Activated T-cell treated with anti-CD3 and anti-CD28 coated beads, Interleukin-2, amount 50 U/mL, for 4 hours (primary cell): ENCODE data around the gene LIPC. TPM values are rescaled to one million over a fixed set of nuclear protein-coding genes. Genes with fewer than 3 reads are reported as not detected.

ENCODE experiments used
- ATAC-seq, 2 donors: fragments of 200-7000 bp; cut with Tn5 transposase; one replicate each; pipeline ENCODE4 v1.10.0; 2021
- DNase-seq: peaks from one replicate; pipeline ENCODE4 v3.0.0-alpha.2; 2020
- H3K27me3 Mint-ChIP-seq: one replicate; pipeline ENCODE4 v1.8.0; 2021; ENCODE audit warnings: low read depth, mixed read lengths
- H3K36me3 Mint-ChIP-seq: one replicate; pipeline ENCODE4 v1.8.0; 2022; ENCODE audit warnings: mixed read lengths; ENCODE audit not compliant: insufficient read depth
- H3K4me1 Mint-ChIP-seq: one replicate; pipeline ENCODE4 v1.8.0; 2021; ENCODE audit warnings: low read depth, mixed read lengths
- H3K4me3 Mint-ChIP-seq: one replicate; pipeline ENCODE4 v1.8.0; 2021; ENCODE audit warnings: mild to moderate bottlenecking, moderate library complexity, mixed read lengths
- H3K9me3 Mint-ChIP-seq: one replicate; pipeline ENCODE4 v1.8.0; 2021; ENCODE audit warnings: mixed read lengths
- total RNA-seq, 3 donors: library from RNA; stranded (reverse); gene quantifications; one replicate each; pipeline ENCODE4 v1.2.1, GENCODE V29; 2021

The LIPC gene
- total RNA-seq, 3 donors from 2014 or later = 0.28 TPM; not detected in 2

- Mint-ChIP-seq H3K4me1 (no peaks in the 10 kb centered on the region), H3K9me3 (no peaks in the 10 kb centered on the region), H3K4me3 (no peak overlapping the region), H3K36me3 (no peaks in the 10 kb centered on the region), H3K27me3 (peaks cover 4% of the 10 kb centered on the region)
- no peak for DNase-seq
- ATAC-seq = no peak
Measured at GRCh38 chr15:58434334-58434875, 2.6 kb downstream of the LIPC start.

GRCh38 chr15:58436552-58436951 lies 4.8 kb downstream of the LIPC start:
- DNase-seq (no peak), ATAC-seq (no peak)
- peaks cover 8% of the 10 kb centered on the region for H3K4me1 Mint-ChIP-seq
- H3K36me3 Mint-ChIP-seq = no peaks in the 10 kb centered on the region
- H3K4me3 Mint-ChIP-seq = no peak overlapping the region
- H3K27me3 Mint-ChIP-seq = no peaks in the 10 kb centered on the region
- H3K9me3 Mint-ChIP-seq = no peaks in the 10 kb centered on the region

- Mint-ChIP-seq H3K4me1 (peaks cover 14% of the 10 kb centered on the region), H3K27me3 (no peaks in the 10 kb centered on the region), H3K36me3 (no peaks in the 10 kb centered on the region), H3K4me3 (no peak overlapping the region), H3K9me3 (no peaks in the 10 kb centered on the region)
- DNase-seq = no peak
- ATAC-seq = no peak
Measured at GRCh38 chr15:58437531-58438105, 5.8 kb downstream of the LIPC start.

- Mint-ChIP-seq H3K27me3 (no peaks in the 10 kb centered on the region), H3K4me3 (no peak overlapping the region), H3K9me3 (no peaks in the 10 kb centered on the region), H3K36me3 (no peaks in the 10 kb centered on the region), H3K4me1 (peaks cover 14% of the 10 kb centered on the region)
- ATAC-seq (no peak), DNase-seq (no peak)
Measured at GRCh38 chr15:58438111-58438510, 6.3 kb downstream of the LIPC start.

- ATAC-seq (peak in 1 of 2 donors; percentile 53), DNase-seq (no peak)
- no peaks in the 10 kb centered on the region for H3K36me3 Mint-ChIP-seq
- no peaks in the 10 kb centered on the region for H3K9me3 Mint-ChIP-seq
- H3K4me3 Mint-ChIP-seq = no peak overlapping the region
- no peaks in the 10 kb centered on the region for H3K27me3 Mint-ChIP-seq
- H3K4me1 Mint-ChIP-seq = peaks cover 17% of the 10 kb centered on the region
Measured at GRCh38 chr15:58438956-58439355, 7.2 kb downstream of the LIPC start.

- ATAC-seq (no peak), DNase-seq (no peak)
- Mint-ChIP-seq H3K36me3 (no peaks in the 10 kb centered on the region), H3K4me3 (no peak overlapping the region), H3K27me3 (no peaks in the 10 kb centered on the region), H3K9me3 (no peaks in the 10 kb centered on the region), H3K4me1 (peaks cover 17% of the 10 kb centered on the region)
Measured at GRCh38 chr15:58440158-58440910, 8.5 kb downstream of the LIPC start.

GRCh38 chr15:58440922-58441321 lies 9.1 kb downstream of the LIPC start:
- Mint-ChIP-seq H3K36me3 (no peaks in the 10 kb centered on the region), H3K4me3 (no peak overlapping the region), H3K27me3 (no peaks in the 10 kb centered on the region), H3K4me1 (peaks cover 17% of the 10 kb centered on the region), H3K9me3 (no peaks in the 10 kb centered on the region)
- no peak for DNase-seq
- no peak for ATAC-seq

GRCh38 chr15:58441376-58442070 lies 9.7 kb downstream of the LIPC start:
- peaks cover 17% of the 10 kb centered on the region for H3K4me1 Mint-ChIP-seq
- no peaks in the 10 kb centered on the region for H3K36me3 Mint-ChIP-seq
- H3K4me3 Mint-ChIP-seq = no peak overlapping the region
- ATAC-seq (peak in 1 of 2 donors; percentile 7), DNase-seq (no peak)
- H3K9me3 Mint-ChIP-seq = no peaks in the 10 kb centered on the region
- no peaks in the 10 kb centered on the region for H3K27me3 Mint-ChIP-seq

- Mint-ChIP-seq H3K27me3 (no peaks in the 10 kb centered on the region), H3K4me3 (no peak overlapping the region), H3K4me1 (peaks cover 17% of the 10 kb centered on the region), H3K9me3 (no peaks in the 10 kb centered on the region), H3K36me3 (no peaks in the 10 kb centered on the region)
- DNase-seq (no peak), ATAC-seq (no peak)
Measured at GRCh38 chr15:58442122-58442521, 10.3 kb downstream of the LIPC start.

GRCh38 chr15:58443308-58443707 lies 11.5 kb downstream of the LIPC start:
- no peak for ATAC-seq
- Mint-ChIP-seq H3K9me3 (no peaks in the 10 kb centered on the region), H3K27me3 (no peaks in the 10 kb centered on the region), H3K4me3 (no peak overlapping the region), H3K36me3 (no peaks in the 10 kb centered on the region), H3K4me1 (peaks cover 17% of the 10 kb centered on the region)
- no peak for DNase-seq

- ATAC-seq (no peak), DNase-seq (no peak)
- Mint-ChIP-seq H3K4me1 (peaks cover 17% of the 10 kb centered on the region), H3K27me3 (no peaks in the 10 kb centered on the region), H3K4me3 (no peak overlapping the region), H3K36me3 (no peaks in the 10 kb centered on the region), H3K9me3 (no peaks in the 10 kb centered on the region)
Measured at GRCh38 chr15:58444056-58444455, 12.3 kb downstream of the LIPC start.

- H3K4me3 Mint-ChIP-seq = no peak overlapping the region
- H3K27me3 Mint-ChIP-seq = no peaks in the 10 kb centered on the region
- H3K36me3 Mint-ChIP-seq = no peaks in the 10 kb centered on the region
- H3K9me3 Mint-ChIP-seq = no peaks in the 10 kb centered on the region
- no peak for ATAC-seq
- no peak for DNase-seq
- H3K4me1 Mint-ChIP-seq = peaks cover 15% of the 10 kb centered on the region
Measured at GRCh38 chr15:58444658-58445332, 13.0 kb downstream of the LIPC start.

- ATAC-seq (no peak), DNase-seq (no peak)
- Mint-ChIP-seq H3K27me3 (no peaks in the 10 kb centered on the region), H3K9me3 (no peaks in the 10 kb centered on the region), H3K36me3 (no peaks in the 10 kb centered on the region), H3K4me3 (no peak overlapping the region), H3K4me1 (peaks cover 11% of the 10 kb centered on the region)
Measured at GRCh38 chr15:58445865-58446264, 14.1 kb downstream of the LIPC start.

- DNase-seq = no peak
- no peak for ATAC-seq
- no peaks in the 10 kb centered on the region for H3K9me3 Mint-ChIP-seq
- H3K27me3 Mint-ChIP-seq = no peaks in the 10 kb centered on the region
- no peaks in the 10 kb centered on the region for H3K36me3 Mint-ChIP-seq
- peaks cover 9% of the 10 kb centered on the region for H3K4me1 Mint-ChIP-seq
- H3K4me3 Mint-ChIP-seq = no peak overlapping the region
Measured at GRCh38 chr15:58446521-58446920, 14.7 kb downstream of the LIPC start.
